DLD1 (cell line): ENCODE results near the gene UNC119B.

ENCODE experiments used
- in situ Hi-C: cut with HindIII; loops from 2 replicates; pipeline ENCODE4 v1.10.0; 2017; ENCODE audit warnings: low sequenced_read_pairs

UNC119B gene

GRCh38 chr12:120761519-120761934, 51.3 kb downstream of the UNC119B start:
- in situ Hi-C loops = no loop called here

- in situ Hi-C loops = no loop called here
Measured at GRCh38 chr12:120762086-120762485, 51.8 kb downstream of the UNC119B start.

GRCh38 chr12:120763250-120763649, 53.0 kb downstream of the UNC119B start:
- in situ Hi-C loops = no loop called here

- in situ Hi-C loops = no loop called here
Measured at GRCh38 chr12:120764816-120765215, 54.6 kb downstream of the UNC119B start.

- in situ Hi-C loops = no loop called here
Measured at GRCh38 chr12:120766566-120766965, 56.3 kb downstream of the UNC119B start.

DNA sequence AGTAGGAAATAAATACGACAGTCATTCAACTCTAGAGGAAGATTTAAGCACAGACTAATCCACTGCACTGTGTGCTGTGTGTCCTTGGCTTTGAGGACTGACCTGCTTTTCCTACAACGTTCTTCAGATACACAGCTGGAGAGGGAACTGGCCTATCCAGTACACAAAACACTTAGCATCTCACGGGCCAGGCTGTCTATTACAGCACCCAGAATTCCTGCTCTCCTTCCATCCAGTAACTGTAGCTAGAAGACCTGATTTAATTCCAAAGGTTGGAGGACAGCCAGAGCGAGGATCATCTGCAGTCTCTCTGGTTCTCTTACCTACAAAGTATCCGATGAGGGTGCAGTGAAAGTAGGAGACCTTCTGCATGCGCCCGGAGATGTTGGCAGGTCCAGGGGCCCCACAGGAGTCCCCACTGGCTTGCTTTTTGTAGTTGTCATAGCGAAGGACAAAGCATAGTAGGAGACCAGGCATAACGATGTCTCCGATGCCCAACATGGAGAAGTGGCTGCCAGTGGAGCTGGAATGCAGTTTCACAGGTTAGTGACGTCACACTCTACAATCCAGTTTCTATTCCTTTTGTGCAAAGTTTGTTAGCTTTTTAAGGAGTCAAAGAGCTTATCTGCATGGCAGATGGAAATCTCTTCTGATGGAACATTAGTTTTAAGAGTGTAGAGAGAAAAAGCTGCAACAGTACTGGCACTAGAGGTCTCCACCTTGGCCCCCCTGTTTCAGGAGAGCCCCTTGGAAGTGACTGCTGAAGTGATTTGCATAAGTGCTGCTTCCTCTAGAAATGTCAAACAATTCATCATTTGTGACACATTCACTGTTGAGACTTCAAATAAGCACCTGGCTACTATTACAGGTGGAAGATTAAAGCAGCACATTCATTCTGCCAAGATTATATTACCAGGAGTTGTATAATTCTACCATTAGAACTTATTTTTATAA, 57.1 kb downstream of the UNC119B start:
- in situ Hi-C loops = no loop called here

- in situ Hi-C loops = no loop called here
Measured at GRCh38 chr12:120771097-120771496, 60.8 kb downstream of the UNC119B start.
